Psoas muscle (tissue), 8 donors: ENCODE data around the gene OTUB1. TPM values are rescaled to one million over a fixed set of nuclear protein-coding genes. Genes with fewer than 3 reads are reported as not detected.

ENCODE experiments used
- ATAC-seq, 4 donors: fragments of 200-7000 bp; cut with Tn5 transposase; one replicate each; pipeline ENCODE4 v1.9.1; 2020; ENCODE audit warnings: moderate library complexity in 3 of 4, mild to moderate bottlenecking in 2 of 4
- DNase-seq, 2 donors: peaks; one replicate each; pipeline ENCODE4 v3.0.0-alpha.2; 2020
- H3K27ac ChIP-seq: fragments of 200-600 bp; one replicate; pipeline ENCODE4 v1.8.0; 2022
- H3K27me3 ChIP-seq, 3 donors: fragments of 200-600 bp in 1 of 3; one replicate each; pipeline versions ENCODE4 v1.6.1 to v1.8.0; 2013 to 2022; ENCODE audit warnings: low read length in 2 of 3, mild to moderate bottlenecking in 2 of 3, moderate library complexity in 1 of 3; ENCODE audit not compliant: insufficient read depth in 3 of 3
- H3K36me3 ChIP-seq, 2 donors: fragments of 200-600 bp in 1 of 2; one replicate each; pipeline versions ENCODE4 v1.6.1 to v1.8.0; 2013 to 2022; ENCODE audit warnings: low read depth in 1 of 2, mild to moderate bottlenecking in 1 of 2, moderate library complexity in 1 of 2; ENCODE audit not compliant: insufficient read depth in 1 of 2
- H3K4me1 ChIP-seq: fragments of 200-600 bp; one replicate; pipeline ENCODE4 v1.8.0; 2022
- H3K4me3 ChIP-seq: fragments of 200-600 bp; one replicate; pipeline ENCODE4 v1.8.0; 2022; ENCODE audit warnings: mild to moderate bottlenecking
- H3K9me3 ChIP-seq: fragments of 200-600 bp; one replicate; pipeline ENCODE4 v1.8.0; 2022
- CTCF ChIP-seq: fragments of 200-600 bp; IDR thresholded peaks from one replicate; pipeline ENCODE4 v1.8.0; 2022; ENCODE audit warnings: antibody characterized with exemption
- WGBS, 3 donors: extraction: QIAGEN DNeasy Blood & Tissue Kit; methylation state at CpG; one replicate each; pipeline versions ENCODE4 v1.1.6 to v1.1.7; 2013; 5-methylcytosine and 5-hydroxymethylcytosine counted together
- intact Hi-C, 2 donors: fragments of 100-400 bp; cut with DNase I; formaldehyde crosslinking; loops; one replicate each; pipeline versions ENCODE4 v1.11.0 to v1.14.2; 2022
- polyA plus RNA-seq, 3 donors: library from polyadenylated mRNA; stranded (reverse); fragments of 200-250 nt; gene quantifications; one replicate each; pipeline ENCODE4 v1.2.3, GENCODE V29; 2013
- total RNA-seq, 4 donors: library from RNA; stranded (reverse); fragmentation: NEBNext Ultra II Directional in 2 of 4; extraction: Animal tissue kit (Norgen Biotek cat#: 25700) in 2 of 4; gene quantifications; one replicate each; pipeline versions ENCODE4 v1.2.1 to v1.2.4, GENCODE V29; 2021 to 2023
- donor health status: healthy with polysubstance abuse.
- donor health status: DM: no; HTN: no; CAD: no; lungs with moderate emphysema.
- donor health status: Bipolar disorder and iron deficiency.
- donor health status: healthy.
- donor health status: DM: yes; HTN: yes; CAD: no.
- donor health status: DM: no; HTN: no; CAD: no.
- donor health status: DM: no; HTN: no; CAD: no.
- donor health status: DM: yes; HTN: yes; CAD: no.

OTUB1 gene
- total and polyA plus RNA-seq, 7 donors, result 39.4 to 75.4 (median 47.8) TPM

- ATAC-seq (peak in 2 of 4 donors; percentile 7 to 12), DNase-seq (no peak)
- Histone ChIP-seq H3K9me3 (no peaks in the 10 kb centered on the region), H3K36me3 (peaks cover 0 to 29% of the 10 kb centered on the region in 2 donors), H3K4me3 (peak overlapping the region; percentile 93), H3K27me3 (no peaks in the 10 kb centered on the region), H3K4me1 (peaks cover 11% of the 10 kb centered on the region), H3K27ac (peak overlapping the region; percentile 89)
- no peak for TF ChIP-seq CTCF
- WGBS, 3 donors, result 22 to 29% (median 24%) methylated on average over 23 to 25 of the region's 25 CpGs
- intact Hi-C loops, result no loop called here
Observed at GRCh38 chr11:63986932-63987513, 785 bp downstream of the OTUB1 start.

- no peak for ATAC-seq
- Histone ChIP-seq H3K4me1 (peaks cover 11% of the 10 kb centered on the region), H3K27ac (no peak overlapping the region), H3K4me3 (no peak overlapping the region), H3K36me3 (peaks cover 0 to 46% of the 10 kb centered on the region in 2 donors), H3K9me3 (no peaks in the 10 kb centered on the region), H3K27me3 (no peaks in the 10 kb centered on the region)
- intact Hi-C loops, result no loop called here
- no peak for DNase-seq
- no peak for TF ChIP-seq CTCF
- WGBS, 3 donors, result 83 to 89% (median 87%) methylated on average over 10 of the region's 10 CpGs
Observed at GRCh38 chr11:63991558-63991957, 5.3 kb downstream of the OTUB1 start.

- H3K9me3 ChIP-seq, result no peaks in the 10 kb centered on the region
- H3K27ac ChIP-seq, result no peak overlapping the region
- no peaks in the 10 kb centered on the region for H3K27me3 ChIP-seq
- no peaks in the 10 kb centered on the region for H3K4me1 ChIP-seq
- peaks cover 4 to 62% of the 10 kb centered on the region in 2 donors for H3K36me3 ChIP-seq
- 50 to 71% (median 58%) methylated on average over 5 of the region's 5 CpGs for whole genome bisulfite sequencing, 3 donors
- no peak for DNase-seq
- no peak overlapping the region for H3K4me3 ChIP-seq
- TF ChIP-seq CTCF, result no peak
- ATAC-seq, result peak in 3 of 4 donors; percentile 43 to 62 (median 53)
- intact Hi-C loops, result no loop called here
Observed at GRCh38 chr11:63993100-63993499, 6.9 kb downstream of the OTUB1 start.

GRCh38 chr11:63993993-63994392 lies 7.8 kb downstream of the OTUB1 start:
- no peaks in the 10 kb centered on the region for H3K4me1 ChIP-seq
- no peaks in the 10 kb centered on the region for H3K27me3 ChIP-seq
- no peaks in the 10 kb centered on the region for H3K9me3 ChIP-seq
- DNase-seq (no peak), ATAC-seq (peak; percentile 34 to 70 (median 55))
- intact Hi-C loops, result no loop called here
- peaks cover 4 to 62% of the 10 kb centered on the region in 2 donors for H3K36me3 ChIP-seq
- 50 to 70% (median 50%) methylated on average over 6 of the region's 6 CpGs for WGBS, 3 donors
- no peak overlapping the region for H3K4me3 ChIP-seq
- H3K27ac ChIP-seq, result peak overlapping the region; percentile 41
- TF ChIP-seq CTCF, result no peak

- Histone ChIP-seq H3K27ac (no peak overlapping the region), H3K36me3 (peaks cover 4 to 45% of the 10 kb centered on the region in 2 donors), H3K27me3 (no peaks in the 10 kb centered on the region), H3K4me1 (peaks cover 7% of the 10 kb centered on the region), H3K4me3 (no peak overlapping the region), H3K9me3 (no peaks in the 10 kb centered on the region)
- no peak for TF ChIP-seq CTCF
- ATAC-seq (no peak), DNase-seq (no peak)
- intact Hi-C loops, result no loop called here
- 79 to 92% (median 81%) methylated on average over 16 to 18 of the region's 18 CpGs for WGBS, 3 donors
Observed at GRCh38 chr11:63996512-63996911, 10.3 kb downstream of the OTUB1 start.
